ENCODE data around the gene MAN2B1. TPM values are rescaled to one million over a fixed set of nuclear protein-coding genes. Genes with fewer than 3 reads are reported as not detected.
A peak's percentile ranks its signal among the peaks of the same experiment; 100 is the strongest.

Gene MAN2B1
- total RNA-seq, 1 donor from 2014 or later: 49.1 TPM

- no peak for TF ChIP-seq CTCF (IDR thresholded peaks at IDR 0.05)
- peak; percentile 89 to 98 for TF ChIP-seq POLR2AphosphoS5 (IDR thresholded peaks at IDR 0.05; ENCODE audit: insufficient read depth in 1 of 2, low read depth in 1 of 2)
- peak in 1 of 2 donors; percentile 70 for TF ChIP-seq POLR2A (IDR thresholded peaks at IDR 0.05)
- peak within 1 kb of the TSS; percentile 94 for H3K27ac ChIP-seq
- H3K4me3 ChIP-seq: peak within 1 kb of the TSS; percentile 78 to 94
- peaks cover 45% of the 10 kb centered on the region for H3K4me1 ChIP-seq
- peaks cover 0 to 12% of the 10 kb centered on the region in 2 donors for H3K36me3 ChIP-seq
- no peaks in the 10 kb centered on the region for H3K27me3 ChIP-seq
- no peaks in the 10 kb centered on the region for H3K9me3 ChIP-seq
- intact Hi-C loops (cut with DNase I): loop anchor here (10.0 kb wide), 1 partner anchor 54 kb away; the partner anchor contains the start of genes MAN2B1 and WDR83
- peak; percentile 98 to 99 for DNase-seq (ENCODE audit: extremely low spot score in 2 of 2)
Measured at GRCh38 chr19:12610540-12611360, 55.8 kb downstream of the MAN2B1 start, which contains the start of the genes ZNF490 and ZNF791. TSS of gene ZNF490 (minus strand) at chr19:12610813. CDS start at chr19:12610680, 133 bp downstream. TSS of gene ZNF791 (plus strand) at chr19:12610920. CDS start at chr19:12611080, 160 bp downstream.

DNA sequence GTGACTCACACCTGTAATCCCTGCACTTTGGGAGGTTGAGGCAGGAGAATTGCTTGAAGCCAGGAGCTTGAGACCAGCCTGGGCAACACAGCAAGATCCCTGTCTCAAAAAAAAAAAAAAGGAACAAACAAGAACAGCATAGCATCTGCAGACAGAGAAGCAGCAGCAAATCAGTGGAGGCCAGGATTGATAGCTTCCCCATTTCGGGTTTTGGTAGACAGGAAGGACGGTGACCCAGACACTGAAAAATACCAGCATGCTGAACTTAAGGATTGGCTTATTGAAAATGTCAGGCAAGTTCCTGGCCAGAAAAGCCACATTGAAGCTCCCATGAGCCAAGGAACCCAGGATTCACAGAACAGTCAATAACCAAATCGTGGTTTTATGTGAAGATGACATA, 58.9 kb downstream of the MAN2B1 start:
- Histone ChIP-seq H3K36me3 (peaks cover 0 to 3% of the 10 kb centered on the region in 2 donors), H3K4me1 (peaks cover 22% of the 10 kb centered on the region), H3K27ac (no peak overlapping the region), H3K27me3 (no peaks in the 10 kb centered on the region), H3K4me3 (no peak overlapping the region), H3K9me3 (no peaks in the 10 kb centered on the region)
- DNase-seq (ENCODE audit: extremely low spot score in 2 of 2): no peak
- intact Hi-C loops (cut with DNase I): no loop called here
- TF ChIP-seq POLR2AphosphoS5 (IDR thresholded peaks at IDR 0.05; ENCODE audit: insufficient read depth in 1 of 2, low read depth in 1 of 2) (no peak), CTCF (IDR thresholded peaks at IDR 0.05) (no peak), POLR2A (IDR thresholded peaks at IDR 0.05) (no peak)

GRCh38 chr19:12606796-12607195, 59.7 kb downstream of the MAN2B1 start:
- Histone ChIP-seq H3K9me3 (no peaks in the 10 kb centered on the region), H3K4me3 (no peak overlapping the region), H3K27me3 (no peaks in the 10 kb centered on the region), H3K27ac (no peak overlapping the region), H3K36me3 (peaks cover 0 to 5% of the 10 kb centered on the region in 2 donors), H3K4me1 (peaks cover 13% of the 10 kb centered on the region)
- intact Hi-C loops (cut with DNase I): no loop called here
- no peak for DNase-seq (ENCODE audit: extremely low spot score in 2 of 2)
- no peak for TF ChIP-seq POLR2A (IDR thresholded peaks at IDR 0.05)
- no peak for TF ChIP-seq POLR2AphosphoS5 (IDR thresholded peaks at IDR 0.05; ENCODE audit: insufficient read depth in 1 of 2, low read depth in 1 of 2)
- TF ChIP-seq CTCF (IDR thresholded peaks at IDR 0.05): no peak

GRCh38 chr19:12603714-12604113, 62.8 kb downstream of the MAN2B1 start:
- H3K4me3 ChIP-seq: no peak overlapping the region
- TF ChIP-seq POLR2AphosphoS5 (IDR thresholded peaks at IDR 0.05; ENCODE audit: insufficient read depth in 1 of 2, low read depth in 1 of 2) (no peak), CTCF (IDR thresholded peaks at IDR 0.05) (no peak), POLR2A (IDR thresholded peaks at IDR 0.05) (no peak)
- no peak for DNase-seq (ENCODE audit: extremely low spot score in 2 of 2)
- peaks cover 0 to 5% of the 10 kb centered on the region in 2 donors for H3K36me3 ChIP-seq
- no peak overlapping the region for H3K27ac ChIP-seq
- no peaks in the 10 kb centered on the region for H3K4me1 ChIP-seq
- H3K9me3 ChIP-seq: no peaks in the 10 kb centered on the region
- no peaks in the 10 kb centered on the region for H3K27me3 ChIP-seq
- intact Hi-C loops (cut with DNase I): no loop called here

DNA sequence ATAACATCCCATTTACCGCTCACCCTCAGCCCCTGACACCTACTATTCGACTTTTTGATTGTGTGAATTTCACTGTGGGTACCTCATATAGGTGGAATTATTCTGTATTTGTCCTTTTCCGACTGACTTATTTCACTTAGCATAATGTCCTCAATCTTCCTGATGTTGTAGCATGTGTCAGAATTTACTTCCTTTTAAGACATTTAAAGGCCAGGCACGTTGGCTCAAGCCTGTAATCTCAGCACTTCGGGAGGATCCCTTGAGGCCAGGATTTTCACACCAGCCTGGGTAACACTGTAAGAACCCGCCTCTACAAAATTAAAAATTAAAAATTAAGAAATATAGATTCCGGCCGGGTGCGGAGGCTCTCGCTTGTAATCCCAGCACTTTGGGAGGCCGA, 68.9 kb downstream of the MAN2B1 start:
- Histone ChIP-seq H3K4me3 (no peak overlapping the region), H3K9me3 (no peaks in the 10 kb centered on the region), H3K36me3 (peaks cover 0 to 1% of the 10 kb centered on the region in 2 donors), H3K27me3 (no peaks in the 10 kb centered on the region), H3K4me1 (no peaks in the 10 kb centered on the region), H3K27ac (no peak overlapping the region)
- no peak for DNase-seq (ENCODE audit: extremely low spot score in 2 of 2)
- intact Hi-C loops (cut with DNase I): no loop called here
- no peak for TF ChIP-seq POLR2A (IDR thresholded peaks at IDR 0.05)
- no peak for TF ChIP-seq CTCF (IDR thresholded peaks at IDR 0.05)
